Peyer's patch (tissue), 4 donors: ENCODE data around the gene NKD1.

Experiments used
- CTCF ChIP-seq, 6 experiments: fragments of 450-650 bp in 4 of 6; fragments of 200-600 bp in 2 of 6; sonication (generic) in 1 of 6; IDR thresholded peaks; one replicate each; pipeline ENCODE4 v1.5.1; 2017 to 2019; ENCODE audit warnings: antibody characterized with exemption in 6 of 6, mild to moderate bottlenecking in 3 of 6, moderate library complexity in 1 of 6
- POLR2A ChIP-seq, 2 donors: fragments of 450-650 bp; IDR thresholded peaks; one replicate each; pipeline ENCODE4 v1.5.1; 2017; ENCODE audit warnings: antibody characterized with exemption in 2 of 2, mild to moderate bottlenecking in 2 of 2, moderate library complexity in 2 of 2

- TF ChIP-seq CTCF (IDR thresholded peaks at IDR 0.05) (peak in 4 of 6 experiments; percentile 9 to 34 (median 31)), POLR2A (IDR thresholded peaks at IDR 0.05) (no peak)
Observed at GRCh38 chr16:50644729-50645128, 96.5 kb downstream of the NKD1 start.
